ENCODE data around the gene SNX11. TPM values are rescaled to one million over a fixed set of nuclear protein-coding genes. Genes with fewer than 3 reads are reported as not detected.
"Not testable (repeated sequence)": the region's sequence is repeated elsewhere in the genome, so short reads cannot be mapped to it uniquely, and the experiment has no call there.

The SNX11 gene
- 11.2 TPM for polyA plus RNA-seq (ENCODE audit: insufficient read length)

DNA sequence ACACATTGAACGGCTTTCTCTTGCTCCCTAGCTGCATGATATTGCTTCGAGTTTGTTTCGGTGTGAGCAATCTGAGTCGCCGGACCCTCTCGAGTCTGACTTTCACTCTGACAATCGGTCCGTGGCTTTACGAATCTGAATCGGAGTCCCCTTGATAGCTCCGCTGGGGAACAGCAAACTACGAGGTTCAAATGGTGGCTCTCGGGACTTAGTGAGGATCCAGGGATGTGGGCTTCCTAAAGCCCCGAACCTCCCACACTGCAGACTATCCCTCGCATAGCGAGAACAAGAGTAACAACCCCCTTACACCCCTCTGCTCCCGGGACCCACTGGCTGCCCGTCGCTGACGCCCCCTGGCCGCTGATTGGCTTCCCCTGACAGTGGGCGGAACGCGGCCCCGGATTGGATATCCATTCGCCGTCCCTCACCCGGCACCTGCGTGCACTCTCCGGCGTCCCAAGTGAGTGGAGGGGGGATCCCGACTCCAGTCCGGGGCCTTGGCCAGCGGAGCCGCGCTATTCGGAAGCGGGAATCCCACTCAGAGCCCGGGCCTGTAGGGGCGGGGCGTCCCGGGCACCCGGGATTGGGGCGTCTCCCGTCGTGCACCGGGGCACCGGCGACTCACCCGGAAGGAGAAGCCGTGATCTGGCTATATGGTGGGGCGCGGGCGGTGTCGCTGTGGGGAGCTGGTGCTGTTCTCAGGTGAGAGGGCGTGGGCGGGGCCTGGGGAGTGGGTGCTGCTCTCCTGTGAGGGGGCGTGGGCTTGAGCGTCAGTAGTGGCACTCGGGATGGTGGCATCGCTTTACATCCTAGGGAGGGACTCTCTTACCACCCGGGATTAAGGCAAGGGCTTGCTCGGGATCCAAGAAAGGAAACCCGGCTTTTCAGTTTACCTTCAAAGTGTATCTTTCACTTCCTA is at the start of gene SNX11:
Gene SNX11 (plus strand): TSS at position 630 of the 919 bp plus-strand sequence. CDS start 4,278 bp downstream, outside the sequence.
- DNase-seq (ENCODE audit: low read depth) = peak; percentile 52

DNA sequence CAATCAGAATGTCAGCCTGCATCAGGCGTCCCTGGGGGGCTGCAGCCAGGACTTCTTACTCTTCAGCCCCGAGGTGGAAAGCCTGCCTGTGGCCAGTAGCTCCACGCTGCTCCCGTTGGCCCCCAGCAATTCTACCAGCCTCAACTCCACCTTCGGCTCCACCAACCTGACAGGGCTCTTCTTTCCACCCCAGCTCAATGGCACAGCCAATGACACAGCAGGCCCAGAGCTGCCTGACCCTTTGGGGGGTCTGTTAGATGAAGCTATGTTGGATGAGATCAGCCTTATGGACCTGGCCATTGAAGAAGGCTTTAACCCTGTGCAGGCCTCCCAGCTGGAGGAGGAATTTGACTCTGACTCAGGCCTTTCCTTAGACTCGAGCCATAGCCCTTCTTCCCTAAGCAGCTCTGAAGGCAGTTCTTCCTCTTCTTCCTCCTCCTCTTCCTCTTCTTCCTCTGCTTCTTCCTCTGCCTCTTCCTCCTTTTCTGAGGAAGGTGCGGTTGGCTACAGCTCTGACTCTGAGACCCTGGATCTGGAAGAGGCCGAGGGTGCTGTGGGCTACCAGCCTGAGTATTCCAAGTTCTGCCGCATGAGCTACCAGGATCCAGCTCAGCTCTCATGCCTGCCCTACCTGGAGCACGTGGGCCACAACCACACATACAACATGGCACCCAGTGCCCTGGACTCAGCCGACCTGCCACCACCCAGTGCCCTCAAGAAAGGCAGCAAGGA is 49.0 kb upstream of the SNX11 start:
- no peak for DNase-seq (ENCODE audit: low read depth)

GRCh38 chr17:48059125-48059668 is 48.4 kb upstream of the SNX11 start:
- no peak for DNase-seq (ENCODE audit: low read depth)

GRCh38 chr17:48060249-48060648 is 47.3 kb upstream of the SNX11 start:
- DNase-seq (ENCODE audit: low read depth) = no peak

GRCh38 chr17:48062273-48062672 is 45.3 kb upstream of the SNX11 start:
- DNase-seq (ENCODE audit: low read depth) = no peak

- DNase-seq (ENCODE audit: low read depth) = no peak
Measured at GRCh38 chr17:48064638-48065037, 42.9 kb upstream of the SNX11 start.

DNA sequence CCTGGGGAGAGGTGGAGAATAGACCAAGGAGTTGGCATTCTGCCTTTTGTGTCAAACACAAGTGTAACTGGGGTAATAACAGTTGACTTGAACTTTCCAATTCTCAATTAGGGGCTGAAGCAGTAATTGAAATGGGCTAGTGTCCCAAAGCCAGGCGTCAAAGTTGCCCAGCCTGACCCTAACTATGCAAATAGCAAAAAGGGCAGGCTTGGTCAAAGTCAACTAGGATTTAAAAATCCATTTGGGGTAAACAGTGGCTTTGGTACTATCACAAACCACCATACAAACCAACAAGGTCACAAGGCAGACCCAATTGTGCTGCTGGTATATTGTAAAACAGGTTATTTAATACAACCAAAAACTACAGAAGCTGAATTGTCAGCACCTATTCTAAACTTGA is 41.4 kb upstream of the SNX11 start:
- no peak for DNase-seq (ENCODE audit: low read depth)

- no peak for DNase-seq (ENCODE audit: low read depth)
Measured at GRCh38 chr17:48066656-48067055, 40.9 kb upstream of the SNX11 start.

GRCh38 chr17:48067245-48067644 is 40.3 kb upstream of the SNX11 start:
- no peak for DNase-seq (ENCODE audit: low read depth)

DNA sequence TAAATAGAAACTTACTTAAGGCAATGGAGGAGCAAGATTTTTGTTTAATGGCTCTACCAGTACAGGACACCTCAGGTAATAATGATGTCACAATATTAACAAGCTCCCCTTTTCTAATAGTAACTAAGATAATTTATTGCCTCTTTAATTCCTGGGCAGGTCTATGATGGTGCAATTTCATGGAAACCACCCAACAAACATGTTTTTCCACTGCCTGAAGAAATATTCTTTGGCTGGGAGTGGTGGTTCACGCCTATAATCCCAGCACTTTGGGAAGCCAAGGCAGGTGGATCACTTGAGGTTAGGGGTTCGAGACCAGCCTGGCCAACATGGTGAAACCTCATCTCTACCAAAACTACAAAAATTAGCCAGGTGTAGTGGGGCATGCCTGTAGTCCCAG is 39.8 kb upstream of the SNX11 start:
- DNase-seq (ENCODE audit: low read depth) = not testable (repeated sequence)

GRCh38 chr17:48068491-48068961 is 39.0 kb upstream of the SNX11 start:
- no peak for DNase-seq (ENCODE audit: low read depth)

GRCh38 chr17:48070195-48070594 is 37.4 kb upstream of the SNX11 start:
- no peak for DNase-seq (ENCODE audit: low read depth)

DNA sequence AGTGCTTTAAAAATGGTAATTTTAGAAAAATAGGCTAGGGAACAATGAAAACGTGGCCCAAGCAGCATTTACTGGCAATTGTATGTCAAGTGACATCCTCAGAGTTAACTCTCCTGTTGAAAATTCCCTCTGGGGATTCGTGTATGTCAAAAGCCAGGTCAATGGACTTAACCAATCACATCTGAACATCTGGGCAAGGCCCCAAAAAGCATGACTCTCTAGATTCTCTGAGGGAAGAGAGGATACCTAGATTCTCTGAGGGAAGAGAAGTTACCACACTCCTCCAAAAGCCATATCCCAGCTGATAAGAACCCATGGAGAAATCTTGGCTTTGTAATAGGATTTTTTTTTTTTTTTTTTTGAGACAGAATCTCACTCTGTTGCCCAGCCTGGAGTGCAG is 35.9 kb upstream of the SNX11 start:
- DNase-seq (ENCODE audit: low read depth) = no peak

DNA sequence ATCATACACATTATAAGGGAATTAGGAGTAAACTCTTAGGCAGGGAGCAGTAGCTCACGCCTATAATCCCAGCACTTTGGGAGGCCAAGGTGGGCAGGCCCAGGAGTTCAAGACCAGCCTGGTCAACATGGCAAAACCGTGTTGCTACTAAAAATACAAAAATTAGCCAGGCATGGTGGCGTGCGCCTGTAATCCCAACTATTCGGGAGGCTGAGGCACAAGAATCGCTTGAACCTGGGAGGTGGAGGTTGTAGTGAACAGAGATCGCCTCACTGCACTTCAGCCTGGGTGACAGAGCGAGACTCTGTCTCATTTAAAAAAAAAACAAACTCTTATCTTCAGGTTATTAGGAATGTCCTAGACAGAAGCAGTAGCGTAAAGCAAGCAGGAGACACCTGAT is 34.8 kb upstream of the SNX11 start:
- DNase-seq (ENCODE audit: low read depth) = not testable (repeated sequence)

DNA sequence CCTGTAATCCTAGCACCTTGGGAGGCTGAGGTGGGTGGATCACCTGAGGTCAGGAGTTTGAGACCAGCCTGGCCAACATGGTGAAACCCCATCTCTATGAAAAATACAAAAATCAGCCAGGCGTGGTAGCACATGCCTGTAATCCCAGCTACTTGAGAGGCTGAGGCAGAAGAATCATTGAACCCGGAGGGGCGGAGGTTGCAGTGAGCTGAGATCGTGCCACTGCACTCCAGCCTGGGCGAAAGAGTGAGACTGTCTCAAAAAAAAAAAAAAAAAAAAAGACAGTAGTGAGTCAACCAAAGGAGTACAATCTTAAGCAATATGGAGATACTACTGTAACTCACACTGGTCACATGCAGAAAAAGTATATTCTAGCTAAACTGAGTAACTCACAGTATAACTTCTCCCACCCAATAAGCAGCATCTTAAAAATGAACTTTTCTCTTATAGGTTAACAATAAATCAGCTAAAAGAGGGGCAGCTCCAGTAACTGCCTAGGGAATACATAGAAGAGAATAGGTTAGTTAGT is 33.9 kb upstream of the SNX11 start:
- not testable (repeated sequence) for DNase-seq (ENCODE audit: low read depth)

DNA sequence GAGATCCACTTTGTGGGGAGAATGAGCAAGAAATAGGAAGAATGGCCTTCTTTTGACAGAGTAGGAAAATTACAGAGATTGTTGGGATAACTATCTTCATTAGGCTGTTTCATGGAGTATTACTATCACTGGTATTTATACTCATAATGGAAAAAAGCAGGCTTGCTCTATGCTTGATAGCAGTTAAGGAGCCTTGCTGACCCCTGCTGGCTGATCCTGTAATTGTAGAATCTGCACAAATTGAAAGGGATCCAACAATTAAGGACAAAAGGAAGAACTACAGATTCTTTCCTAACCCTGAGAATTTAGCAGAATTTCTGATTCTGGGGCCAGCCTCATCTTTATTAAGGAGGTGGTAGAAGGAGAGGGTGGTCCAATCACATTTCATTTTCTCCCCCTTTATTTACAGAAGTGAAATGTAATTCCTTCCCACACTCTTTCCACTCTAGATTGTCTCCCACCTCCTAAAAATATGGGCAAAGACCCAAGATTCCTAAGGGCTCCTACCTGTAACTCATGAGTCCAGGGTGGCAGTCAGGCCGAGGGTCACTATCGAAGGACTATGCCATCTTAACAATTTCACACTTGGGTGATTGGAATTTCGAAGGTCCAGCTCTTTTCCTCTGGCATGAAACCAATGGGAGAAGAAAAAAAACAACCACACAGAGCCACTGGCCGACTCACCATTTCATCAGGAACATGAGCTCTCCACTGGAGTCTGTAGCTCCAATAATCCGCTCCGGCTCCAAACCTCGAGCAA is 33.1 kb upstream of the SNX11 start:
- no peak for DNase-seq (ENCODE audit: low read depth)

- DNase-seq (ENCODE audit: low read depth) = not testable (repeated sequence)
Measured at GRCh38 chr17:48077152-48077551, 30.4 kb upstream of the SNX11 start.

DNA sequence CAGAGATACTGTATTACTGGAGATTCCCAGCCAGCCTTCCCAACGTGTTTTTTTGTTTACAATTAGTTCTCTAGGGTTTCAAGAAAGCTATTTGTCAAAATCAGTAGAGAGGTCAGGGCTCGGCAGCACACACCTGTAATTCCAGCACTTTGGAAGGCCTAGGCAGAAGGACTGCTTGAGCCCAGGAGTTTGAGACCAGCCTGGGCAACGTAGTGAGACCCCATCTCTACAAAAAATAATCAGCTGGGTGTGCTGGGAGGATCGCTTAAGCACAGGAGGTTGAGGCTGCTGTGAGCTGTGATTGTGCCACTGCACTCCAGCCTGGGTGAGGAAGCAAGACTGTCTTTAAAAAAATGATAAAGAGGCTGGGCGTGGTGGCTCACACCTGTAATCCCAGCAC is 25.7 kb upstream of the SNX11 start:
- DNase-seq (ENCODE audit: low read depth) = no peak

- no peak for DNase-seq (ENCODE audit: low read depth)
Measured at GRCh38 chr17:48084932-48085331, 22.6 kb upstream of the SNX11 start.

DNA sequence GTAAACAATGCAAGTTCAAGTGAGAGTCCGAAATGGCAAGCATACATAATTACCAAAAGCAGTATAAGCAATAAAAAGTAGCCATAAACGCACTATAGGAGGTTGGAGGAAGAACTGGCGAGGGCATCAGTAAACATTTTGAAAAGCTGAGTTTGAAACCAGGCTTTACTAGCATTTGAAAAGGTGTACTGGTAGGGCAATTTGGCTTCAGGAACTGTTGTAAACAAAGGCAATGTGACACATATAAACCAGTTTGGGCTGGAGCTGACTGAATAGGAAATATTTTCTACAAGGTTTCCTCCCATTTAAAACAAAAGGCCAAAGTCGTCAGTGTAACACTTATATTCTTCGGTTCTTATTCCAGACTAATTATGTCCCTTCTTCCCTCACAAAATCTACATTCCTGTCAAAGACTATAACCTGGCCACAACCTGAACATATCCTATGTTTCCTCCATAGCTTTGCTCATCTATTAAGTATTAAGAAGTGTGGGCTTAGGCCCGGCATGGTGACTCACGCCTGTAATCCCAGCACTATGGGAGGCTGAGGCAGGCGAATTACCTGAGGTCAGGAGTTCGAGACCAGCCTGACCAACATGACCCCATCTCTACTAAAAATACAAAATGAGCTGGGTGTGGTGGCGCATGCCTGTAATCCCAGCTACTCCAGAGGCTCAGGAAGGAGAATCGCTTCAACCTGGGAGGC is 14.1 kb upstream of the SNX11 start:
- DNase-seq (ENCODE audit: low read depth) = no peak

DNA sequence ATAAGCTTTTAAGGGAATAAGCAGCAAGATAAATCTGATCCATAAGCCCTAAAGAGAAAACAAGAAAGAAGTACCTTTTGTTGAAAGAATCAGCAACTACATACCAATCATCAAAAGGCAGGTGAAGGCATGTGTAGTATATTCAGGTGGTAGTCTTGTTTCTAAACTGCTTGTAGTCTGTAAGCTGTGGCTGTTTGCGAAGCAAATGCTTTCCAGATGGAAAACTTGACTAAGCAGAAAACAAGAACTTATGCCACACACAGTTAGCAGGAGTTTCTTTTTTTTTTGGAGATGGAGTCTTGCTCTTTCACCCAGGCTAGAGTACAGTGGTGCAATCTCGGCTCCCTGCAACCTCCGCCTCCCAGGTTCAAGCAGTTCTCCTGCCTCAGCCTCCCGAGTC is 12.0 kb upstream of the SNX11 start:
- DNase-seq (ENCODE audit: low read depth) = no peak

All from forelimb muscle (tissue), 1 donor.